HG02623 (cell line): ENCODE data around the gene USH1G.
A peak's percentile ranks its signal among the peaks of the same experiment; 100 is the strongest.
"Not testable (repeated sequence)": the region's sequence is repeated elsewhere in the genome, so short reads cannot be mapped to it uniquely, and the experiment has no call there.

Experiments
- ATAC-seq: cut with Tn5 transposase; IDR thresholded peaks from one replicate; pipeline ENCODE4 v1.9.1; 2021; ENCODE audit warnings: moderate library complexity; ENCODE audit not compliant: unreplicated experiment

Gene USH1G

GRCh38 chr17:74877592-74878548, 45.2 kb downstream of the USH1G start:
- ATAC-seq, result no peak

GRCh38 chr17:74875977-74876593, 47.0 kb downstream of the USH1G start:
- no peak for ATAC-seq

GRCh38 chr17:74875155-74875976, 47.7 kb downstream of the USH1G start:
- ATAC-seq, result no peak

GRCh38 chr17:74874615-74875037, 48.4 kb downstream of the USH1G start:
- ATAC-seq, result no peak

GRCh38 chr17:74873874-74874614, 49.0 kb downstream of the USH1G start:
- ATAC-seq, result no peak

- peak; percentile 93 for ATAC-seq
Measured at GRCh38 chr17:74873037-74873873, 49.8 kb downstream of the USH1G start.

GRCh38 chr17:74872313-74873036, 50.6 kb downstream of the USH1G start, which contains the start of gene FDXR:
FDXR (minus strand) TSS chr17:74872994; CDS start chr17:74872944, 50 bp downstream.
- peak; percentile 11 for ATAC-seq

GRCh38 chr17:74871356-74872076, 51.5 kb downstream of the USH1G start:
- ATAC-seq, result no peak

- no peak for ATAC-seq
Measured at GRCh38 chr17:74870512-74870911, 52.5 kb downstream of the USH1G start.

- not testable (repeated sequence) for ATAC-seq
Measured at GRCh38 chr17:74870028-74870427, 53.0 kb downstream of the USH1G start.

- ATAC-seq, result no peak
Measured at GRCh38 chr17:74868908-74869255, 54.2 kb downstream of the USH1G start.

- ATAC-seq, result no peak
Measured at GRCh38 chr17:74868251-74868907, 54.7 kb downstream of the USH1G start.

GRCh38 chr17:74866198-74866835, 56.7 kb downstream of the USH1G start:
- ATAC-seq, result no peak
